SH-SY5Y (cell line): ENCODE data around the gene CAMK2G.

ENCODE experiments used
- GATA2 ChIP-seq: IDR thresholded peaks from 2 replicates; pipeline ENCODE4 v1.6.1; 2011; ENCODE audit warnings: mild to moderate bottlenecking, low read depth, low read length
- GATA3 ChIP-seq: IDR thresholded peaks from 2 replicates; pipeline ENCODE4 v1.6.1; 2011; ENCODE audit warnings: low read depth, mild to moderate bottlenecking, low read length, moderate library complexity

DNA sequence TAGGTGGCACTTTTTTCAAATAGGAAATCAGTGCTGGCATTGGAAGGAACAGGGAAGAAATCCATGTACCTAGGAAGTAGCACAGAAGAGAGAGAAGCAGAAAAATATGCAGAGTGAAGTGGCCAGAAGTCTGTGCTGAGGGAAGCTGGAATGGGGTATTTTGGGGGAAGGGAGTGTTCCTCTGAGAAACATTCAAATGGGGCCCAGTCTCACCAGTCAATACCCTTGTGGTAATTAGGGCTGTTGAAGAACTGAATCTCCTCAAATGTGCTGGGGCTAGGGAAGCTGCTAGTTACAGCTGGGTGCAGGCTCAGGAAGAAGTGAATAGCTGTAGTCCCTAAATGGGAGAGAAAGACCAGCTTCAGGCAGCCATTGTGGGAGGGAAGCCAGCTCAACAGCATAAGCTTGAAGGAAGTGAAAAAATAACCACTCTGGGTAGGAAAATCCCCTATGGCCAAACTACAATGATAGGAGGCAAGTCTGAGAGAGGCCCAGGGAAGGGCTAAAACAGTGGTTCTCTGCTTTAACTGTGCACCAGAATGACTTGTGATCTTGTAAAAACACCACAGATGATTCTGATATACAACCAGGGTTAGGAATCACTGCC, 70.6 kb downstream of the CAMK2G start:
- TF ChIP-seq GATA3 (no peak), GATA2 (no peak)
